HG03442 (cell line): Measurements from ENCODE around the gene SLC34A3.
"Not testable (repeated sequence)": the region's sequence is repeated elsewhere in the genome, so short reads cannot be mapped to it uniquely, and the experiment has no call there.

Experiments
- ATAC-seq: cut with Tn5 transposase; IDR thresholded peaks from one replicate; pipeline ENCODE4 v1.9.1; 2021; ENCODE audit warnings: mild to moderate bottlenecking, moderate library complexity; ENCODE audit not compliant: unreplicated experiment

The SLC34A3 gene

DNA sequence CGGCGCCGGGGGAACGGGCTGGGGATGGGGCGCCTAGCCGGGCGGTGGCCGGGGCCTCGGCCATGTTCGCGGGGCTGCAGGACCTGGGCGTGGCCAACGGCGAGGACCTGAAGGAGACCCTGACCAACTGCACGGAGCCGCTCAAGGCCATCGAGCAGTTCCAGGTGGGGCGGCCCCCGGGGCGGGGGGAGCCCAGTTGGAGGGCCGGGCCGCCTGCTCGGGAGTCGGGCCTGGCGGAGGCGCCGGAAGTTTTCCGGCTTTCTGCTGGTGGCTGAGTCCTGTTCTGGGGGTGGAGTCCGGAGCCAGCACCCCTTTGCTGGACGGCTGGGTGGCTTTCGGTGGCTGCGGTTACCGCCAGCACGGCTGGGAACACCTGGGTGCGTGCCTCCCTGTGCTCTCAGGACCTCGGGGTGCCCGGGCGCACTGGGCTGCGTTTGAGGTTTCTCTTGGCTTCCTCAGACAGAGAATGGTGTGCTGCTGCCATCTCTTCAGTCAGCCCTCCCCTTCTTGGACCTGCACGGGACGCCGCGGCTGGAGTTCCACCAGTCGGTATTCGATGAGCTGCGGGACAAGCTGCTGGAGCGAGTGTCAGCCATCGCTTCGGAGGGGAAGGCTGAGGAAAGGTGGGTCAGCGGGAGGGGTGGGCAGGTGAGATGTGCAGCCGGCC, 24.9 kb downstream of the SLC34A3 start:
- no peak for ATAC-seq

DNA sequence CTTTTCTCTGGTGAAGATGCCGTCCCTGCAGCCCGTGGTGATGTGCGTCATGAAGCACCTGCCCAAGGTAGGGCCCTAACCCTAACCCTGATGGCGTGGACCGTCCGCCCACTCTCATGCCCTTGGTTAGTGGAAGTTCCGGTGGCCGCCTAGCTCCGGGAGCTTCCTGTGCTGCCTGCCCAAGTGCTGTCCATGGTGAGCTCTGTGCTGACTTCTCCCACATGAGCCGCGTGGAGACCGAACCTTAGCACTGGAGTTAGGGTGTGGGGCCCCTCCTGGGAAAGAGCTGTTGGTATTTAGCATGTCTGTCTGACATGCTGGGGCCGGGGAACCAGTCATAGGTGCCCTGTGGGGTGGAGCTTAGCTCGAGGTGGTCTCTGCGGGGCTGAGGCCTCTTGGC, 25.7 kb downstream of the SLC34A3 start:
- ATAC-seq = no peak

DNA sequence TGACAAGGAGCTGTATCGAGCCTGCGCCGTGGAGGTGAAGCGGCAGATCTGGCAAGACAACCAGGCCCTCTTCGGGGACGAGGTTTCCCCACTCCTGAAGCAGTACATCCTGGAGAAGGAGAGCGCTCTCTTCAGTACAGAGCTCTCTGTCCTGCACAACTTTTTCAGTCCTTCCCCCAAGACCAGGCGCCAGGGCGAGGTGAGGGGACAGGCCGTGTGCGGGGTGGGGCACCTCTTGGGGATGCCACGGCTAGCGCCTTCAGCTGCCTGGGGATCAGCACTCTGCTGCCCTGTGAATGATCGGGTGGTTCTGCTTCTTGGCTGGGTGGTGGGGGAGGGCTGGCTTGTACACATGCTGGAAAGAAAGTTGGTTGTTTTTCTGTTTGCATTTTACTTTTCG, 26.2 kb downstream of the SLC34A3 start:
- no peak for ATAC-seq

DNA sequence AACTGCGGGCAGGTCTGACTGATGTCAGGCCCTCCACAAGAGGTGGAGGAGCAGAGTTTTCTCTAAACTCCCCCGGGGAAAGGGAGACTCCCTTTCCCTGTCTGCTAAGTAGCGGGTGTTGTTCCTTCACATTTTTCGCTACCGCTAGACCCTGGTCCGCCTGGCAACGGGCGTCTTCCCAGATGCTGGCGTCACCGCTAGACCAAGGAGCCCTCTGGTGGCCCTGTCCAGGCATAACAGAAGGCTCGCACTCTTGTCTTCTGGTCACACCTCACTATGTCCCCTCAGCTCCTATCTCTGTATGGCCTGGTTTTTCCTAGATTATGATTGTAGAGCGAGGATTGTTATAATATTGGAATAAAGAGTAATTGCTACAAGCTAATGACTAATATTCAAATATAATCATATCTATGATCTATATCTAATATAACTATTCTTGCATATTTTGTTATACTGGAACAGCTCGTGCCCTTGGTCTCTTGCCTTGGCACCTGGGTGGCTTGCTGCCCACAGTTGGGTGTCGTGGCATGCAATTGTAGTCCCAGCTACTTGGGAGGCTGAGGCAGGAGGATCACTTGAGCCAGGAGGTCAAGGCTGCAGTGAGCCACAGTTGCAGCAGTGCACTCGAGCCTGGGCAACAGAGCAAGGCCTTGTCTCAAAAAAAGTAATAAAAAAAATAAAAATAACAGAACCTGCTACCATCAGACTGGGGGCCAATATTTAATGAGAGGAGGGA, 31.6 kb downstream of the SLC34A3 start:
- not testable (repeated sequence) for ATAC-seq

DNA sequence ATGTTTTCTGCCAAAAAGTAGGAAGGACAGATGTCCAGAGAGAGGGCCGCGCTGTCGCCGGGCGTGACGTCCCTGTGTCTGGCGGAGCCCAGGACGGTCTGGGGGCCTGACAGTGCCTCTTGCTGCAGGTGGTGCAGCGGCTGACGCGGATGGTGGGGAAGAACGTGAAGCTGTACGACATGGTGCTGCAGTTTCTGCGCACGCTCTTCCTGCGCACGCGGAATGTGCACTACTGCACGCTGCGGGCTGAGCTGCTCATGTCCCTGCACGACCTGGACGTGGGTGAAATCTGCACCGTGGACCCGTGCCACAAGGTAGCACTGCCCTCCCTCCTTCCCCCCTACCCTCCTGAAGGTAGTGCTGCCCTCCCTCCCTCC, 32.2 kb downstream of the SLC34A3 start:
- no peak for ATAC-seq

DNA sequence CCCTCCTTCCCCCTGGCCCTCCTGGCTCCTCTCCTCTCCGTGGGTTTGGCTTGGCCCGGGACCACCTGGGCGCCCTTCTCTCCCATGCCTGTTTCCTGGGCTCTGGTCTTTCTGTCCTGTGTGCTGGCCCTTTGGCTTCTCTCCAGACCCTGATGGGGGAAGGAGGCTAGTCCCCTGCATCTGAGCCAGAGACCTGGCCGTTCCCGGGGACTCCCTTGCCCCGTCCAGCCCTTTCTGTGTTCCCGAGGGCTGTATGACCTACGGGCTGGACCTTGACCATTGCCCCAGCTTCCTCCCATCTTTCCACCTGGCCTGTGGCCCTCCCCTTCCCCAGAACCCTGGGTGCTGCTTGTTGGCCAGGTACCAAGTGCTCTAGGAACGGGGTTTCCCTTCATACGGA, 32.8 kb downstream of the SLC34A3 start:
- ATAC-seq = no peak

DNA sequence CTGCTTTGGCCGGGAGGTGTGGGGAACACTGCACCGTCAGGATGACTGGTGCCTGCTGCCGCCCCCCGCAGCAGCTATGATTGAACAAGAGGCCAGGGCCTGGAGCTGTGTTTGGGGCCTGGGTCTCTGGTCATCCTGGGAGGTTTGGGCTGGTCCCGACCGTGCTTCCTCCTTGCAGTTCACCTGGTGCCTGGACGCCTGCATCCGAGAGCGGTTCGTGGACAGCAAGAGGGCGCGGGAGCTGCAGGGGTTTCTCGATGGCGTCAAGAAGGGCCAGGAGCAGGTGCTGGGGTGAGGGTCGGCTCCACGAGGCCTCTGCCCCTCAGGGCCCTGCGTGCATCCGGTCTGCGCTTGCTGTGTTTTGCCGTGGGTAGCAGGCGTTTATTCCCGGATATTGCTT, 33.4 kb downstream of the SLC34A3 start:
- no peak for ATAC-seq

DNA sequence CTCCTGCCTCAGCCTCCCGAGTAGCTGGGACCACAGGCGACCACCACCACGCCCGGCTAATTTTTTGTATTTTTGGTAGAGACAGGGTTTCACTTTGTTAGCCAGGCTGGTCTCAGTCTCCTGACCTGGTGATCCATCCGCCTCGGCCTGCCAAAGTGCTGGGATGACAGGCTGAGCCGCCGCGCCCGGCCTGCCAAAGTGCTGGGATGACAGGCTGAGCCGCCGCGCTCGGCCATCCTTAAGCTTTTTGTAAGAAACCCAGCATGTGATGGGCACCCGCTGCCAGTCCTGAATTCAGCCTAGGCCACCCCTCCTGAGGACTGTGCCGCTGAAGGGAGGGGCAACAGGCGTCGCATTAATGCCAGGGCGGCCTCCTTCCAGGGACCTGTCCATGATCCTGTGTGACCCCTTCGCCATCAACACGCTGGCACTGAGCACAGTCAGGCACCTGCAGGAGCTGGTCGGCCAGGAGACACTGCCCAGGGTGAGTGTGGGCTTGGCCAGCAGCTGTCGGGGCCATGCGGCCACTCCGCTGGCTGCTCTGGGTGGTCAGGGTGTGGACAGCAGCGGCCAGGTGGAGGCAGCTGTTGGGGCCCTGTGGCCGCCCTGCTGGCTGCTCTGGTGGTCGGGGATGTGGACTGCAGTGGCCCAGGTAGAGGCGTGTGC, 34.9 kb downstream of the SLC34A3 start:
- no peak for ATAC-seq

DNA sequence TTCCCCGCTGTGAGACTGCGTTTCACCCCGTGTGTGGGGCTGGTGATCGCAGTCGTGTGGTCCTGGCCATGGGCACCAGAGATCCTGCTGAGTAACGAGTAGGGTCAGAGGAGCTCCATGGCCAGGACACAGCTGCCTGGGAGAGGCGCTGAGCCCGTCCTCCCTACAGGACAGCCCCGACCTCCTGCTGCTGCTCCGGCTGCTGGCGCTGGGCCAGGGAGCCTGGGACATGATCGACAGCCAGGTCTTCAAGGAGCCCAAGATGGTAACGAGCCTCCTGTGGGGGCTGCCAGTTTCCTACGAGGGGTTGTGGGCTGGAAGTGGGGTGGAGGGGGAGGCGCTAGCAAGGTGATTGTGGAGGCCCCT, 35.4 kb downstream of the SLC34A3 start:
- no peak for ATAC-seq

DNA sequence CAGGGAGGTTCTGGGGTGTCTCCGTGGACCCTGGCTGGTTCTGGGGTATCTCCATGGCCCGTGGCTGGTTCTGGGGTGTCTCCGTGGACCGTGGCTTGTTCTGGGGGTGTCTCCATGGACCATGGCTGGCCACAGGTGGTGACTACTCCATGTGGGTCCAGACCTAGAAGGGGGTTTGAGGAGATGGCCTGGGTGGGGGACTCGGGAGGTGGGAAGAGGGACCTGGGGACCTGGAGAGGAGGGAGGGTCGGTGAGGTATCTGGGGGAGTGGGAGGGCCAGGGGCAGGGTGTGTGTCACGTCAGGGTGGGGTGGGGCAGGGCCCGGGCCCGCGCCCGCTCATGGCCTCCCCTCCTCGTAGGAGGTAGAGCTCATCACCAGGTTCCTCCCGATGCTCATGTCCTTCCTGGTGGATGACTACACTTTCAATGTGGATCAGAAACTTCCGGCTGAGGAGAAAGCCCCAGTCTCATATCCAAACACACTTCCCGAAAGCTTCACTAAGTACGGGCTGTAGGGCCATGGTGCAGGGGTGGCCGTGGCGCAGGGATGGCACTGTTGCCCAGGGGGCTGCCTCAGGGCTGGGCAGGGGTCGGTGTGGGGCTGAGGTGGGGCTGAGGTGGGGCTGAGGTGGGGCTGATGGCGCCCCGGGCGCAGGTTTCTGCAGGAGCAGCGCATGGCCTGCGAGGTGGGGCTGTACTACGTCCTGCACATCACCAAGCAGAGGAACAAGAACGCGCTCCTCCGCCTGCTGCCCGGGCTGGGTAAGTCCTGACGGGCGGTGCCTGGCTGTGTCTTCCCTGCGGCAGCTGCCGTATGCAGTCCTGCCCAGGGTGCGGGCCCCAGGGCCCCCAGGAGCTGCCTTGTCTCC, 36.1 kb downstream of the SLC34A3 start:
- ATAC-seq = no peak

DNA sequence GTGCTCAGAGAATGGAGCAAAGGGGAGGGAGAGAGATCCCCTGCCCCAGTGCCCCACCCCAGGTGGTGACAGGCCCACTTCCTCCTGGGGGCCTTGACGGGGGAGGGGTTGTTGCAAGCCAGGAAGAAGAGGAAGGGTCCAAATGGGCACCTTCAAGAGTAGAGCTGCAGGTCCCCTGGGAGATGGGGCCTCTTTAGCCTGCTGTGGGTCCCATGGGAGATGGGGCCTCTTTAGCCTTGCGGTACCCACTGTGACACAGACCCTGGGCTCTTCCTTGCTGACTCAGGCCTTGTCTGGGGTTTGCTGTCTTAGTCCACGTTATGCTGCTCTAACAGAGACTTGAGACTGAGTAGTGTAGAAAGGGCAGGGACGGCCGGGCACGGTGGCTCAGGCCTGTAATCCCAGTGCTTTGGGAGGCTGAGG, 37.2 kb downstream of the SLC34A3 start:
- no peak for ATAC-seq

DNA sequence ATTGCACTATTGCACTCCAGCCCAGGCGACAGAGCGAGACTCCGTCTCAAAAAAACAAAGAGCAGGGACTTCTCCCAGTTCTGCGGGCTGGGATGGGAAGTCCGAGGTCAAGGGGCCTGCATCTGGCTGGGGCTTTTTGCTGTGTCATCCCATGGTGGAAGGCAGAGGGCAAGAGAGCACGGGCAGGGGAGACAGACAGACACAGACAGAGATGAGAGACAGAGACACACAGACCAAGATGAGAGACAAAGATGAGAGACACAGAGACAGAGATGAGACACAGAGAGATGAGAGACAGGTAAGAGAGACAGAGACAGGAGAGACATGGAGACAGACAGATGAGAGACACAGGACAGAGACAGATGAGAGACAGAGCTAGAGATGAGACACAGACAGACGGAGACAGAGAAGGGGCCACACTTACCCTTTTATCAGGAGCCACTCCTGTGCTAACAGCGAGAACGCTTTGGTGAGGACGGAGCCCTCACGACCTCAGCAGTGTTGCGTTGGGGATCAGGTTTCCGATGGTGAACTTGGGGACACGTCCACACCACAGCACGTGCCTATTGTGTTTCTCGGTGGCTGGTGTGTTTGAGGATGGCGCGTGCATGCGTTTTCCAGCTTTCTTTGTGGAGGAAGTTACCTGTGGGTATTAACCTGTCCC, 38.0 kb downstream of the SLC34A3 start:
- ATAC-seq = no peak

DNA sequence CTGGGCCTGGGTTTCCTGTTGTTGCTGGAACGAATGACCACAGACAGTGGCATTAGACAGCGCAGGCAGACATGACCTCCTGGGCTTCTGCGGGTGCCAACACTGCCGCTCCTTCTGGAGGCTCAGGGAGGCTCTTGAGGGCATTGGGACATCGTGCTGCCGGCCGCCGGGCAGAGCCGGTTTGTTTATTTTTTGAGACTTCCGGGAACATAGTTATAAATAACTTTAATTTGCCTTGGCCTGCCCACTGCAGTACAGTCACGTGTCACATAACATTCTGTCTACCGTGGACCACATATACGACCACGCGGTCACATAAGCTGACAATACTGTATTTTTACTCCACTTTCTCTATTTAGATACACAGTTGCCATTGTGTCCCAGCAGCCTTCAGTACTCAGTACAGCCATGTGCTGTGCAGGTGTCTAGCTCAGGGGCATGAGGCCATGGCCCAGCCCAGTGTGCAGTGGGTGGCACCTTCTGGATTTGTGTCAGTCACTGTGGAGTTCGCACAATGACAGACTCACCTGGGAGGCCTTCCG, 38.6 kb downstream of the SLC34A3 start:
- no peak for ATAC-seq

DNA sequence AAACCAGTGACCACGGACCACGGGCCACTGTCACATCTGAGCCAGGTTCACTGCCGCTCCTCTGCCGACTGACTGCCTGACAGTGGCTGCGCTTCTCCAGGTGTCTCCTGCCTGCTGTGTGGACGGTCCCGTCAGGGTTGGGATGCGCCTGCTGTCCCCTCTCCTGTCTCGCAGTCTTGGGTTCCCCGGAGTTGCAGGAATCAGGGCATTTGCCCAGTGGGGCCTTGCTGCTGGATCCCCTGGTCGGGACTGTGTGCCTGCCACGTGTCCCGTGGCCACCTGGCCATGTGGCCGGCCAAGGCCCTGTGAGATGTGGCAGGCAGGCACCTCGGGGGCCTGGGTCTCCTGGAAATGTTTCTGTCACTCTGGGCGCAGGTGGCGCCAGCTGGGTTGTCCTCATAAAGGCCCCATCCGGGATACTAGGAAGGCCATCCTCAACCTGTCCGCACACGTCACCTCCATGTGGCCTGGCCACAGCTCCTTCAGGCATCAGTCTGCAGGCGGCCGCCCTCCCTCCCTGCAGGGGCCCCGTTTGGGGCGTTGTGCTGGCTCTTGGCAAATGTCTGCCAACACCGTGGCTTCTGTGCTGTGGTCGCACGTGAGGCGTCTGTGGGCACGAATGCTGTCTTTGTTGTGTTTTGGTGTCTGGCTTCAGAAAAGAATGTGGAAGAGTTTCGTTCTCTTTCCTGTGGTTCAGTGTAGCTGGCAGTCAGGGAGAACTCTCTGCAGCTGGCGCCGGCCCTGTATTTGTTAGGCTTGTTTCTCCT, 40.4 kb downstream of the SLC34A3 start:
- no peak for ATAC-seq

DNA sequence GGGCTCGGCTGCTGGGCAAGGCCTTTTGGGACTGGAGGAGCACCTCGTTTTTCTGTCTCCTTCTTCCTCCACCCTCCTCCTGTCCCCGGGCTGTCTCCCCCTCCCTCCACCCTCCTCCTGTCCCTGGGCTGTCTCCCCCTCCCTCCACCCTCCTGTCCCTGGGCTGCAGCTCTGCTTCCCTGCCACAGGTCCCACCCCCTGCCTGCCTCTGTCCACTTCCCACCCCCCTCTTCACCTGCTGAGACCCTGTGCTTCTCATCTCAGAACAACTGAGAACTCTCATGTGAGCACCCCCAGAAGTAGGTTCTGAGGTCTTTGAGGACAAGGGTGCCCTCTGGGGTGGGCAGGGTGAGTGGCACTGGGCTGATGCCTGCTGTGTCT, 41.0 kb downstream of the SLC34A3 start:
- ATAC-seq = no peak

DNA sequence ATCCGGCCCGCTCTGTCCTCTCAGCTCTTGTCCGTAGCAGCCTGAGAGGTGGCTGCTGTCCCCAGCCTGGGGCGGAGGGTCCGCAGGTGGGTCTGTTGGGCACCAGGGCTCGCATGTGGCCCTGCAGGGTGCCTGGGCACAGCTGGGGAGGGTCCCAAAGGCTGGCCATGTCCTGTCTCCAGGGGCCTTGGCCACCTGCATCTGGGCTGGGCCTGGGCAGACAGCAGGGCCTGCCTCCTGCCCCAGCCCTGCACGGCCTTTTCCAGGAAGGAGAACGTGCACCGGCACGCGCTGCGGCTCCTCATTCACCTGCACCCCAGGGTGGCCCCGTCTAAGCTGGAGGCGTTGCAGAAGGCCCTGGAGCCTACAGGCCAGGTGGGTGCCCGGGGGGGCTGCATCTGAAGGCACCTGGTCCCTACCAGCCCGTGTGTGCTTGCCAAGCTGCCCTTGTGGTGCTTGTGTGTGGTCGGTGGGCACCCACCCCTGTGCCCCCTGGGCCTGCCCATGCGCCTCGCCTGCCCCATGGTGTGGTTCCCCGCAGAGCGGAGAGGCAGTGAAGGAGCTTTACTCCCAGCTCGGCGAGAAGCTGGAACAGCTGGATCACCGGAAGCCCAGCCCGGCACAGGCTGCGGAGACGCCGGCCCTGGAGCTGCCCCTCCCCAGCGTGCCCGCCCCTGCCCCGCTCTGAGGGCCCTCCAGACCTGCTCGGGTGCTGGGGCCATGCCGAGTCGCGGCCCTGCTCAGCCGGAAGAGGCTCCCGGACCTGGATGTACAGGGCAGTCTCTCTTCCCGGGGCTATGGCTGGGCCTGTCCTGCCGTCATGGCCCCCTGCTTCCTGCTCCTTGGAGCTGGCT, 41.8 kb downstream of the SLC34A3 start:
- no peak for ATAC-seq

DNA sequence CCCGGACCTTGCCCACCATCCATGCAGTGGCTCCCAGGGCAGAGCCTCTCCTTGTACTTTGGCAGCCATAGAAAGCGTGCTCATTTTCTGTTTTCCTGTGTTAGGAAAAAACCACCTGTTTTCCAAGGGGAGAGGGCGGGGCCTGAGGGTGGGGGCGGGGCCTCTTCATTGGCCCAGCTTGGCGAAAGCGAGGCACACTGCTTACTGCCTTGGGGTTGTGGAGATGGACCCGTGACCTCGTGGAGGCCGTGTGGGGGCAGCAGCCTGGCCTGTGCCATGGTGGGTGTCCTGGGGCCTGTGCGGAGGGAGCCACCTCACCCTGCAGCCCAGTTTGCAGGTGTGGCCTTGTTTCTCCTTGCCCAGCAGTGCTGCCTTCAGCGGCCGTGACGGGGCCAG, 42.4 kb downstream of the SLC34A3 start:
- no peak for ATAC-seq

DNA sequence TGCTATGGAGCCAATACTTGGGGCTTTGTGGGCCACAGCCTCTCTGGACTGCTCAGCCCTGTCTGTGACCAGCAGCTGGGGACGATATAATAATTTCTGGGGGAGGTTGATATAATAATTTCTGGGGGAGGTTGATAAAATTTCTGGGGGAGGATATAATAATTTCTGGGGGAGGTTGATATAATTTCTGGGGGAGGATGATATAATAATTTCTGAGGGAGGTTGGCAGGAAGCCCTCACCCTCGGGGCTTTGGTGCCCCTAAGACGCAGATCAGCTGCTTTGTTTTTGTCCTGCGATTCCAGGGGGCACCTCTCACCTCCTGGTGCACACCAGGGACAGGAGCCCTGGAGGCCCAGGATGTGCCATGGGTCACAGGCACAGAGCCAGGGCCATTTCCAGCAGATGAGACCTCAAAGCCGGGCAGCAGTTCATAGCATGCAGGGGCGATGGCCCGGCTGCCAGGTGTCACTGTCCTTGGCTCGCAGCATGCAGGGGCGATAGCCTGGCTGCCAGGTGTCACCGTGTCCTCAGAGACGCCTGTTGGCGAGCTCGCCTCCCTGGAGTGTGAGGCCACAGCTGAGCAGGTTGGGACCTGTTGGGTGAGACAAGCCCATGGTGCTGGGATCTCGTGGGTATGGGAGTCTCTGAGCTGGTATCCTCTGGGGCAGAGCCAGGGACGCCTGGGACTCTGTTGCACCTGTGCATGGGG, 43.1 kb downstream of the SLC34A3 start:
- ATAC-seq = no peak
